GM12872 (cell line): ENCODE data around the gene PEX12.

Experiments used
- TF ChIP-seq, protein P1 (sequence below): IDR thresholded peaks from 3 replicates; pipeline ENCODE4 v1.5.1; 2011; ENCODE audit warnings: low read depth, mild to moderate bottlenecking, low read length, moderate library complexity; ENCODE audit not compliant: insufficient read depth

The PEX12 gene

DNA sequence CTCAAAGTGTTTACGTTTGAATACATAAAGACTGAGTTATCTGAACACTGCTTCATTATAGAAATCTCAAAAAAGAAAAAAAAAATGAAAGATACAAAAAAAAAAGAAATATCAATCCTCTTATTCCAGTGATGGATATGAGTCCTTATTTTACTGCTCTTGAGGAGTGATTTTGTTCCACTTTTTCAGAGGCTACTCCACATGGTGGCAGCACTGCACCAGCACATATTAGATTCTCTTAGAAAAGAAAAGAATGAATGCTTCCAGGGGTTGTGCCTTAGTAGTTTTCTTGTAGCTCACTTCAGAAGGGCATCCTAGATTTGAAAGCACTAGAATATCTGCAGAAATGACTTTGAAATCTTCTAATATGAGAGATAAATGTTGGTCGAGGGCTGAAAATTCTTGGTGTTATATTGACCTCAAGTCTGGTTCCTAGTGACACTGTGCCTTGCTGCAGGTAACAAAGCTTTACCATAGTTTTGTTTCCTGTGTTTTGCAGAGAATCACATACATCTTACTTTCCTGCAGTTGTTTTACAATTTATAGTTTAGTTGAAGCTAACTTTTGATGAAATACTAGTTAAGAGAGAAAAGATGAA, 34.7 kb upstream of the PEX12 start:
- TF ChIP-seq, protein P1, sequence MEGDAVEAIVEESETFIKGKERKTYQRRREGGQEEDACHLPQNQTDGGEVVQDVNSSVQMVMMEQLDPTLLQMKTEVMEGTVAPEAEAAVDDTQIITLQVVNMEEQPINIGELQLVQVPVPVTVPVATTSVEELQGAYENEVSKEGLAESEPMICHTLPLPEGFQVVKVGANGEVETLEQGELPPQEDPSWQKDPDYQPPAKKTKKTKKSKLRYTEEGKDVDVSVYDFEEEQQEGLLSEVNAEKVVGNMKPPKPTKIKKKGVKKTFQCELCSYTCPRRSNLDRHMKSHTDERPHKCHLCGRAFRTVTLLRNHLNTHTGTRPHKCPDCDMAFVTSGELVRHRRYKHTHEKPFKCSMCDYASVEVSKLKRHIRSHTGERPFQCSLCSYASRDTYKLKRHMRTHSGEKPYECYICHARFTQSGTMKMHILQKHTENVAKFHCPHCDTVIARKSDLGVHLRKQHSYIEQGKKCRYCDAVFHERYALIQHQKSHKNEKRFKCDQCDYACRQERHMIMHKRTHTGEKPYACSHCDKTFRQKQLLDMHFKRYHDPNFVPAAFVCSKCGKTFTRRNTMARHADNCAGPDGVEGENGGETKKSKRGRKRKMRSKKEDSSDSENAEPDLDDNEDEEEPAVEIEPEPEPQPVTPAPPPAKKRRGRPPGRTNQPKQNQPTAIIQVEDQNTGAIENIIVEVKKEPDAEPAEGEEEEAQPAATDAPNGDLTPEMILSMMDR: peak; percentile 56

DNA sequence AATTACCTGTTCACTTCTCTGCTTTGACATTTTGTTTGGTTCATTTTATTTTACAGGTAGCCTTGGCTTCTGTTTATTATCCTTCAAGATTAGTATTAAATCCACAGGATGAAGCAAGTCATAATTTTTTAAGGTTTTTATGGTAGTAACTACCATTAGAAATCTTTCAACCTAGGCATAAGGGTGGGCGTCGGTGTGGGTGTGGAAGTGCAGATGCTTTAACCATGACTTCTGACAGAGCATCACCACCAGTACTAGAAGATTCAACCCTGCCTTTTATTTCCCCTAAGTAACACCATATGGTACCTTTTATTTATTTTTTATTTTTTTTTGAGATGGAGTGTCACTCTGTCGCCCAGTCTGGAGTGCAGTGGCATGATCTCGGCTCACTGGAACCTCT, 31.5 kb upstream of the PEX12 start:
- TF ChIP-seq, protein P1: no peak

DNA sequence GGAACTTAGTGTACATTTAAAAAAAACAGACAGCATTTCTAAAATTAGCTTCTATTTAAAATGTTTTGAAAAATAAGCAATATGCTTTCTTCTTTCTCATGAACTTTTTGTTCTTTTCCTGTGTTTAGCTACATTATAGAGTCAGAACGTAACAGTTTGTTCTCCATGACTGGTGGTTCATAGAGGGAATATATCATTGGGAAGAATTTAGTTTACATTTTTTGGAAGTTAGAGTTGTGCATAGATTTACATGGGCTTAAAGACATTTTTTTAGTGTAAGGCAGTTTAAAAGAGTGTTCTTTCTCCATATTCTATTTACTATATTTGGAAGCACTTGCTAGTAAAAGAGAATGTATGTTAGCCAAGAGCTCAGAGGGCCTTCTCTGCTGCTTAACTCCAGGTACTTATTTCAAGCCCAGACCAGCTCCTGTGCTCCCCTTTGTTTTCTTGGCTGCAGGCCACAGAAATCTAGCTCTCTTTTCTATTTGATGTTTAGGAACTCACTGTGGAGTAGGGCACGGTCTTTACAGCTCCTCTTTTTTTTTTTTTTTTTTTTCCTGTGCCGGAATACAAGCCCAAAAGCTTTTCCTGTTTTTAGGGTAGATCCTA, 29.0 kb upstream of the PEX12 start:
- TF ChIP-seq, protein P1: no peak

DNA sequence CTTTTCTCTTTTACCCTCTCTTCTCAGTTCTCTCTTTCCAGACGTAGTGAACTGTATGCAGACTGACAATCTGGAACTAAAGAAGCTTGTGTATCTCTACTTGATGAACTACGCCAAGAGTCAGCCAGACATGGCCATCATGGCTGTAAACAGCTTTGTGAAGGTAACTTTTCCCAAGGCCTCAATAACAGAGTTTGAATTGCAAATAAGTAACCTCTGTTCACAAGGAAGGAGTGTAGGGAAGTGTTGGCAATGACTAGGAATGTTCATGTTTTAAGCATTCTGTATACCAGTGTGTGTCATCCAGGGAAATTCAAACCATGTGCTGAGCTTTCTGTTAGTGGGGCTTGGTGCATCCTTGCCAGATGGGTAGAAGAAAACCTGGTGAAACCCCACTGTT, 27.3 kb upstream of the PEX12 start:
- TF ChIP-seq, protein P1: no peak

DNA sequence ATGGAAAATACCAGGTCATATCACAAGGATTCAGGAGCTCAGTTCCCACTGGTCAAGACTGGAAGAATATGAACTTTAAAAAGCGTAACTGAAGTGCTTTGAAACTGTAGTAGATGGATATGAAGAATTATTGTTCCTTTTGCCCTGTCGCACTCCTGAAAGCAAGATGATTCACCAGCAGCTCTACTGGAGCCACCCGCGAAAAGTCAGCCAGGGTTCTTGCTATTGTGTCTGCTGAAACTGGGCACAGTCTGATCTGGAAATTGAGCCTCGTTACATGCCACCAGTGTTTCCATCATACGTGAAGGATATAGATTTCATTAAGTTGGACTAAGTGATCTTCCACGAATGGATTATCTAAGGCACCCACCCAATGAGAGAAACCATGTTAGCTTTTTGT, 25.3 kb upstream of the PEX12 start:
- TF ChIP-seq, protein P1: no peak

DNA sequence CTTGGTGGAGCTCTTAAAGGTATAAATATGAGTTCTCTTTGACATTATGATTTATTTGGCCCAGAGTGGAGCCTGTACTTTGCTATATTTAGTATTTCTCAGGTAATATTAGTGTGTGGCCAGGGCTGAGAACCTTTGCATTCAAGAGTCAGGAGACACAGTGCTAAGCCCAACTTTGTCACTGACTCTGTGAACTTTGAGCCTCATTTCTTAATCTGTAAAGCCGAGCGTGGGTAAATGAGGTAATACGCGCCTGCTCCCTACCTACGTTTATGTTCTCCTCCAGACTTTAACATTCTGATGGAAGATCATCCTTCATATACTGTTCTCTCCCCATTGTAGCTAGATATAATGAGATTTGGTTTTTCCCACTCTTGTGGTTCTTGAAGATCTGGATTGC, 19.2 kb upstream of the PEX12 start:
- TF ChIP-seq, protein P1: no peak

DNA sequence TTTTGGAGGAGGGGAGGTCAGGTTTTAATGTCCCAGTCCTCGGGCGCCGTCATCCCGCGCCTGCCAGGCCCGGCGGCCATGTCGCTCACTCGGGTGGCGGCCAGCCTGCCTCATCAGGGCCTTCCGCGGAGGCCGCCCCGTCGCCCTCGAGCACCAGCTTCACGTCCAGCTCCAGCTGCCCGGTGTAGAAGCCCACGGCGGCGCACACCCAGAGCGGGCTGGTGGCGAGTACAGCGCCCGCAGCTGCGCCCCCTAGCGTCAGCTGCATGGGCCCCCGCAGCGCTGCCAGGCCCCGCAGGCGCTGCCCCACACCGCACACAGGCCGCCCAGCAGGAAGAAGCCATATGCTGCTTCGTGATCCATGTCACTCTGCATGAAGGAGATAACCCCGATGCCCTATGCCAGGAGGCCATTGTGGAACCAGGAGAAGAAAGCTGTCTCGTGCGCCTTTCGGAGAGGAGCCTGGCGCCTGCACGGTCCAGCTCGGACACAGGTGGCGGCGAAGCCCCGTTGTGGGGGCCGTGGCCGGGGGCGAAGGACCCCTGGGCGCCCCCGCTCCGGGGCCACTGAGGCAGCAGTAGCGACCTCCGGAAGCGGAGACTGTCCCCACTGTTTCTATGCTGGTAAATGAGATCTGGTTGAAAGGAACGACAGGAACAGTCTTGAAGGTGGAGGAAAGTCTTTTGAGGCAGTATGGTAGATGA, 18.3 kb upstream of the PEX12 start:
- TF ChIP-seq, protein P1: no peak
